GM12878 (cell line): ENCODE measurements around the gene ROR2. TPM values are rescaled to one million over a fixed set of nuclear protein-coding genes. Genes with fewer than 3 reads are reported as not detected.

ENCODE experiments used
- ATAC-seq: fragments of 200-7000 bp; cut with Tn5 transposase; 3 replicates; pipeline ENCODE4 v1.9.1; 2020; ENCODE audit warnings: mild to moderate bottlenecking, moderate library complexity
- BruUV-seq: library from RNA; stranded (reverse); fragments of 400-500 nt; replicated peaks from 2 replicates; lab custom pipeline; 2021; lab: Mats Ljungman, UMichigan
- CTCF ChIA-PET: fragments of 300-600 bp; sonication (Branson Sonifier 250); formaldehyde crosslinking; extraction: SDS; loops from one replicate; lab custom pipeline; 2021; ENCODE audit warnings: inconsistent platforms; lab: Yijun Ruan, JAX
- POLR2A ChIA-PET: fragments of 350-600 bp; formaldehyde crosslinking; extraction: SDS; loops from one replicate; lab custom pipeline; 2021; ENCODE audit warnings: inconsistent platforms; lab: Charles Lee
- RAD21 ChIA-PET: fragments of 300-600 bp; sonication (Branson Sonifier 250); formaldehyde crosslinking; loops from one replicate; lab custom pipeline; 2023; ENCODE audit warnings: antibody characterized with exemption; ENCODE audit not compliant: unreplicated experiment; lab: Charles Lee
- SMC1A ChIA-PET: fragments of 300-600 bp; sonication (Branson Sonifier 250); formaldehyde crosslinking; loops from one replicate; lab custom pipeline; 2023; ENCODE audit not compliant: unreplicated experiment, uncharacterized antibody; lab: Charles Lee
- DNase-seq: peaks from one replicate; pipeline ENCODE4 v3.0.0-alpha.2; 2011; ENCODE audit warnings: low read depth, low spot score
- FAIRE-seq: peaks from 3 replicates; lab custom pipeline; 2011; peaks lifted over from hg19 to GRCh38; lab: Jason Lieb, UNC
- H2AFZ ChIP-seq: 2 replicates; pipeline ENCODE4 v1.6.0; 2011; ENCODE audit warnings: low read depth, low read length, control low read depth; ENCODE audit not compliant: control insufficient read depth
- H3K27ac ChIP-seq: 2 replicates; pipeline ENCODE4 v1.5.1; 2011; ENCODE audit warnings: control low read depth; ENCODE audit not compliant: control insufficient read depth, insufficient read depth
- H3K27me3 ChIP-seq, 2 experiments: replicated peaks in 1 of 2; 2 replicates each; pipeline versions ENCODE4 v1.6.0 to v1.6.1; 2011; ENCODE audit warnings: low read length in 1 of 2; ENCODE audit not compliant: control insufficient read depth in 2 of 2, insufficient read depth in 2 of 2
- H3K36me3 ChIP-seq, 2 experiments: 2 replicates each; pipeline ENCODE4 v1.5.1; 2011; ENCODE audit warnings: low read length in 1 of 2; ENCODE audit not compliant: control insufficient read depth in 2 of 2, insufficient read depth in 2 of 2
- H3K4me1 ChIP-seq: 2 replicates; pipeline ENCODE4 v1.6.1; 2011; ENCODE audit warnings: mild to moderate bottlenecking, low read length, moderate library complexity, mixed read lengths; ENCODE audit not compliant: control insufficient read depth, insufficient read depth
- H3K4me2 ChIP-seq: 2 replicates; pipeline ENCODE4 v1.6.0; 2011; ENCODE audit warnings: control low read depth; ENCODE audit not compliant: control insufficient read depth, insufficient read depth
- H3K4me3 ChIP-seq: fragments of 200-600 bp; sonication (generic); 2 replicates; pipeline ENCODE4 v1.5.1; 2016
- H3K79me2 ChIP-seq: 2 replicates; pipeline ENCODE4 v1.6.0; 2011; ENCODE audit warnings: low read length; ENCODE audit not compliant: control insufficient read depth, insufficient read depth
- H3K9ac ChIP-seq: 2 replicates; pipeline ENCODE4 v1.8.0; 2011; ENCODE audit warnings: low read length, control low read depth, mixed read lengths; ENCODE audit not compliant: control insufficient read depth, insufficient read depth
- H3K9me3 ChIP-seq: replicated peaks from 3 replicates; pipeline ENCODE4 v1.5.1; 2011; ENCODE audit warnings: mild to moderate bottlenecking, low read length; ENCODE audit not compliant: control insufficient read depth, insufficient read depth
- H4K20me1 ChIP-seq: 2 replicates; pipeline ENCODE4 v1.6.0; 2011; ENCODE audit not compliant: control insufficient read depth, insufficient read depth
- CBFB ChIP-seq: IDR thresholded peaks from 2 replicates; pipeline ENCODE4 v1.6.1; 2016; ENCODE audit warnings: antibody characterized with exemption, low read depth
- CBX3 ChIP-seq: fragments of 200-600 bp; sonication (generic); IDR thresholded peaks from 2 replicates; pipeline ENCODE4 v1.6.1; 2016; ENCODE audit warnings: low read depth, borderline replicate concordance
- NFYB ChIP-seq: IDR thresholded peaks from 2 replicates; pipeline ENCODE4 v1.6.1; 2011; ENCODE audit warnings: low read depth, mild to moderate bottlenecking, low read length, improper control_type of control experiment, moderate library complexity; ENCODE audit not compliant: insufficient read depth
- NR2C1 ChIP-seq: fragments of 450-650 bp; IDR thresholded peaks from 2 replicates; pipeline ENCODE4 v1.6.1; 2017; ENCODE audit warnings: antibody characterized with exemption, mild to moderate bottlenecking, moderate library complexity
- ZZZ3 ChIP-seq: IDR thresholded peaks from 2 replicates; pipeline ENCODE4 v1.6.1; 2011; ENCODE audit warnings: low read depth; ENCODE audit not compliant: control insufficient read depth, insufficient read length
- WGBS: methylation state at CpG from one replicate; pipeline ENCODE4 v1.1.6; 2016; ENCODE audit warnings: low lambda C conversion rate; ENCODE audit not compliant: insufficient replicate concordance, insufficient coverage; ENCODE audit errors: missing lambda C conversion rate; 5-methylcytosine and 5-hydroxymethylcytosine counted together
- in situ Hi-C: fragments of 300-500 bp; cut with MboI; formaldehyde crosslinking; loops from 9 replicates; pipeline ENCODE4 v1.14.3; 2018; ENCODE audit warnings: mixed read lengths
- intact Hi-C: fragments of 100-400 bp; cut with micrococcal nuclease; formaldehyde crosslinking; loops from one replicate; pipeline ENCODE4 v1.14.2; 2022; ENCODE audit not compliant: unreplicated experiment
- polyA plus RNA-seq, 11 experiments: library from polyadenylated mRNA; depleted of rRNA in 4 of 11; unstranded in 6 of 11; stranded (reverse) in 5 of 11; fragments of >200 nt; fragmentation: Nextera tagmentation in 4 of 11; fragmentation: Illumina TruSeq in 1 of 11; extraction: Ambion mirVana in 4 of 11; extraction: Trizol in 1 of 11; gene quantifications; 1 replicate in 1 of 11; 2 replicates in 10 of 11; pipeline versions ENCODE4 v1.2.1 to v1.2.3, GENCODE V29; 2011 to 2016; ENCODE audit warnings: inconsistent platforms in 2 of 11, missing spikeins in 2 of 11, low read depth in 1 of 11
- total RNA-seq, 4 experiments: library from RNA; depleted of rRNA in 3 of 4; stranded (reverse); fragments of >200 nt in 3 of 4; fragmentation: Illumina TruSeq in 1 of 4; extraction: Trizol in 1 of 4; gene quantifications; 2 replicates each; pipeline versions ENCODE4 v1.2.1 to v1.2.3, GENCODE V29; 2013 to 2021
- TF ChIP-seq, protein P1 (sequence below): fragments of 450-650 bp; IDR thresholded peaks from 2 replicates; pipeline ENCODE4 v1.6.1; 2016; ENCODE audit warnings: mild to moderate bottlenecking, moderate library complexity, borderline replicate concordance
- TF ChIP-seq, protein P2 (sequence below): fragments of 450-650 bp; IDR thresholded peaks from 2 replicates; pipeline ENCODE4 v1.6.1; 2017; ENCODE audit warnings: low read depth, mild to moderate bottlenecking, moderate library complexity

The ROR2 gene
- total and polyA plus RNA-seq, 10 of the 15 experiments (the other 5 are each of a cell fraction or from before 2014, with no cell fraction given) = 0.03 to 0.05 TPM; not detected in 8

DNA sequence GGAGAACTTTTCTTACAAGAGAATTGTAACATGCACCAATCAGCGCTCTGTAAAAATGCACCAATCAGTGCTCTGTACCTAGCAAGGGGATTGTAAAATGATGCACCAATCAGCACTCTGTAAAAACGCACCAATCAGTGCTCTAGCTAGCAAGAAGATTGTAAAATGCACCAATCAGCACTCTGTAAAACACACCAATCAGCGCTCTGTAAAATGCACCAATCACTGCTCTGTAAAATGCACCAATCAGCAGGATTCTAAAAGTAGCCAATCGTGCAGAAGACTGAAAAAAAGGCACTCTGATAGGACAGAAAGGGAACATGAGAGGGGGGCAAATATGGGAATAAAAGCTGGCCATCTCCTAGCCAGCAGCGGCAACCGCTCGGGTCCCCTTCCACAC is 233.2 kb downstream of the ROR2 start:
- BruUV-seq = no TSS peak
- in situ Hi-C loops = no loop called here
- CTCF ChIA-PET = no interaction called here

DNA sequence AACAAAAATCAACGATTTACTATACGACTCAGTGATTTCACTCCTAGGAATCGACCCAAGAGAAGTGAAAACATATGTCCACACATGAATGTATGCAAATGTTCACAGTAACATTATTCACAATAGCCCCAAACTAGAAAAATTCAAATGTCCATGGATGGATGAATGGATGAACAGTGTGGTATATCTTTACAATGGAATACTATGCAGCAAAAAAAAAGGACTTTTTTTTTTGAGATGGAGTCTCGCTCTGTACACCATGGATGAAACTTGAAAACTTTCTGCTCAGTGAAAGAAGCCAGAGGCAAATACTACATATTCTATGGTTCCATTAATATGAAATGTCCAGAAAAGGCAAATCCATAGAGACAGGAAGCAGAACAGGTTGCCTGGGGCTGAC is 233.8 kb downstream of the ROR2 start:
- Histone ChIP-seq H3K27me3 (peaks cover 0 to 3% of the 10 kb centered on the region in 2 experiments; a peak in 2 of 4 replicates), H3K9me3 (peaks cover 2% of the 10 kb centered on the region; the same call in 2 of the 3 replicates), H3K4me3 (no peak overlapping the region), H3K4me2 (no peak overlapping the region), H3K36me3 (no peaks in the 10 kb centered on the region), H2AFZ (no peak overlapping the region), H3K9ac (no peak overlapping the region), H3K27ac (no peak overlapping the region), H4K20me1 (no peaks in the 10 kb centered on the region), H3K79me2 (no peaks in the 10 kb centered on the region), H3K4me1 (peaks cover 24% of the 10 kb centered on the region)
- 79% methylated on average over 4 of the region's 4 CpGs for WGBS
- RAD21 ChIA-PET = interaction anchor here (0.7 kb wide), 1 partner anchor 106 kb away, joined by 4 read pairs; no protein-coding TSS in a partner anchor
- SMC1A ChIA-PET = no interaction called here
- BruUV-seq = no TSS peak
- in situ Hi-C loops (no loop called here), intact Hi-C loops (no loop called here)
- CTCF ChIA-PET = no interaction called here
- DNase-seq (no peak), FAIRE-seq (no peak), ATAC-seq (no peak)
- POLR2A ChIA-PET = interaction anchor here (0.7 kb wide), 1 partner anchor 1541 kb away, joined by 6 read pairs; no protein-coding TSS in a partner anchor
- TF ChIP-seq, protein P1, sequence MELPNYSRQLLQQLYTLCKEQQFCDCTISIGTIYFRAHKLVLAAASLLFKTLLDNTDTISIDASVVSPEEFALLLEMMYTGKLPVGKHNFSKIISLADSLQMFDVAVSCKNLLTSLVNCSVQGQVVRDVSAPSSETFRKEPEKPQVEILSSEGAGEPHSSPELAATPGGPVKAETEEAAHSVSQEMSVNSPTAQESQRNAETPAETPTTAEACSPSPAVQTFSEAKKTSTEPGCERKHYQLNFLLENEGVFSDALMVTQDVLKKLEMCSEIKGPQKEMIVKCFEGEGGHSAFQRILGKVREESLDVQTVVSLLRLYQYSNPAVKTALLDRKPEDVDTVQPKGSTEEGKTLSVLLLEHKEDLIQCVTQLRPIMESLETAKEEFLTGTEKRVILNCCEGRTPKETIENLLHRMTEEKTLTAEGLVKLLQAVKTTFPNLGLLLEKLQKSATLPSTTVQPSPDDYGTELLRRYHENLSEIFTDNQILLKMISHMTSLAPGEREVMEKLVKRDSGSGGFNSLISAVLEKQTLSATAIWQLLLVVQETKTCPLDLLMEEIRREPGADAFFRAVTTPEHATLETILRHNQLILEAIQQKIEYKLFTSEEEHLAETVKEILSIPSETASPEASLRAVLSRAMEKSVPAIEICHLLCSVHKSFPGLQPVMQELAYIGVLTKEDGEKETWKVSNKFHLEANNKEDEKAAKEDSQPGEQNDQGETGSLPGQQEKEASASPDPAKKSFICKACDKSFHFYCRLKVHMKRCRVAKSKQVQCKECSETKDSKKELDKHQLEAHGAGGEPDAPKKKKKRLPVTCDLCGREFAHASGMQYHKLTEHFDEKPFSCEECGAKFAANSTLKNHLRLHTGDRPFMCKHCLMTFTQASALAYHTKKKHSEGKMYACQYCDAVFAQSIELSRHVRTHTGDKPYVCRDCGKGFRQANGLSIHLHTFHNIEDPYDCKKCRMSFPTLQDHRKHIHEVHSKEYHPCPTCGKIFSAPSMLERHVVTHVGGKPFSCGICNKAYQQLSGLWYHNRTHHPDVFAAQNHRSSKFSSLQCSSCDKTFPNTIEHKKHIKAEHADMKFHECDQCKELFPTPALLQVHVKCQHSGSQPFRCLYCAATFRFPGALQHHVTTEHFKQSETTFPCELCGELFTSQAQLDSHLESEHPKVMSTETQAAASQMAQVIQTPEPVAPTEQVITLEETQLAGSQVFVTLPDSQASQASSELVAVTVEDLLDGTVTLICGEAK = no peak
- TF ChIP-seq ZZZ3 (no peak), CBX3 (no peak), CBFB (no peak), NFYB (no peak), NR2C1 (no peak)

More for the DNA sequence above, 233.2 kb downstream of the ROR2 start:
- intact Hi-C loops = no loop called here
- Histone ChIP-seq H3K27ac (no peak overlapping the region), H3K9ac (no peak overlapping the region), H3K9me3 (peaks cover 2% of the 10 kb centered on the region; the same call in 2 of the 3 replicates), H4K20me1 (no peaks in the 10 kb centered on the region), H3K36me3 (no peaks in the 10 kb centered on the region), H3K4me2 (no peak overlapping the region), H2AFZ (no peak overlapping the region), H3K4me1 (peaks cover 22% of the 10 kb centered on the region), H3K4me3 (no peak overlapping the region), H3K27me3 (peaks cover 0 to 3% of the 10 kb centered on the region in 2 experiments; a peak in 2 of 4 replicates), H3K79me2 (no peaks in the 10 kb centered on the region)
- ChIA-PET RAD21 (no interaction called here), SMC1A (no interaction called here), POLR2A (no interaction called here)
- no peak for ATAC-seq
- DNase-seq = no peak
- TF ChIP-seq NFYB = 0 out of 2 replicates have a peak, but pooled peaks have one; percentile 9
- TF ChIP-seq, protein P2, sequence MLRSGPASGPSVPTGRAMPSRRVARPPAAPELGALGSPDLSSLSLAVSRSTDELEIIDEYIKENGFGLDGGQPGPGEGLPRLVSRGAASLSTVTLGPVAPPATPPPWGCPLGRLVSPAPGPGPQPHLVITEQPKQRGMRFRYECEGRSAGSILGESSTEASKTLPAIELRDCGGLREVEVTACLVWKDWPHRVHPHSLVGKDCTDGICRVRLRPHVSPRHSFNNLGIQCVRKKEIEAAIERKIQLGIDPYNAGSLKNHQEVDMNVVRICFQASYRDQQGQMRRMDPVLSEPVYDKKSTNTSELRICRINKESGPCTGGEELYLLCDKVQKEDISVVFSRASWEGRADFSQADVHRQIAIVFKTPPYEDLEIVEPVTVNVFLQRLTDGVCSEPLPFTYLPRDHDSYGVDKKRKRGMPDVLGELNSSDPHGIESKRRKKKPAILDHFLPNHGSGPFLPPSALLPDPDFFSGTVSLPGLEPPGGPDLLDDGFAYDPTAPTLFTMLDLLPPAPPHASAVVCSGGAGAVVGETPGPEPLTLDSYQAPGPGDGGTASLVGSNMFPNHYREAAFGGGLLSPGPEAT = no peak
- FAIRE-seq = no peak
- WGBS = 81% methylated on average over 7 of the region's 7 CpGs
